Measurements from ENCODE around the gene BRD3. TPM values are rescaled to one million over a fixed set of nuclear protein-coding genes. Genes with fewer than 3 reads are reported as not detected.

The BRD3 gene
- total RNA-seq, 4 donors from 2014 or later = 10.8 to 21.5 (median 16.5) TPM

GRCh38 chr9:134056483-134057306 is 11.1 kb downstream of the BRD3 start:
- in situ Hi-C loops (cut with MboI; ENCODE audit: low sequenced_read_pairs in 4 of 4) (no loop called here), intact Hi-C loops (cut with DNase I; ENCODE audit: low total_unique reads) (no loop called here)
- H3K27me3 ChIP-seq = no peaks in the 10 kb centered on the region
- peak overlapping the region; percentile 81 to 92 (median 89) for H3K27ac ChIP-seq
- peak in 1 of 2 donors; percentile 22 for ATAC-seq
- TF ChIP-seq CTCF (IDR thresholded peaks at IDR 0.05 in 4 of 5, conservative IDR thresholded peaks at IDR 0.05 in 1 of 5) (no peak), POLR2A (IDR thresholded peaks at IDR 0.05) (no peak)
- H3K9me3 ChIP-seq = no peaks in the 10 kb centered on the region
- H3K4me1 ChIP-seq = peaks cover 77 to 90% of the 10 kb centered on the region in 2 donors
- H3K36me3 ChIP-seq = peaks cover 0 to 11% of the 10 kb centered on the region in 2 donors
- peak overlapping the region in 1 of 4 donors; percentile 19 for H3K4me3 ChIP-seq
- peak in 1 of 2 donors; percentile 48 for DNase-seq

GRCh38 chr9:134055981-134056461 is 11.8 kb downstream of the BRD3 start:
- ATAC-seq (peak; percentile 86 to 90), DNase-seq (peak; percentile 88 to 97)
- Histone ChIP-seq H3K27me3 (no peaks in the 10 kb centered on the region), H3K27ac (peak overlapping the region; percentile 81 to 92 (median 89)), H3K4me1 (peaks cover 71 to 83% of the 10 kb centered on the region in 2 donors), H3K4me3 (peak overlapping the region in 3 of 4 donors; percentile 7 to 33 (median 32)), H3K36me3 (peaks cover 0 to 15% of the 10 kb centered on the region in 2 donors), H3K9me3 (no peaks in the 10 kb centered on the region)
- in situ Hi-C loops (cut with MboI; ENCODE audit: low sequenced_read_pairs in 4 of 4) (no loop called here), intact Hi-C loops (cut with DNase I; ENCODE audit: low total_unique reads) (no loop called here)
- TF ChIP-seq POLR2A (IDR thresholded peaks at IDR 0.05) = no peak

DNA sequence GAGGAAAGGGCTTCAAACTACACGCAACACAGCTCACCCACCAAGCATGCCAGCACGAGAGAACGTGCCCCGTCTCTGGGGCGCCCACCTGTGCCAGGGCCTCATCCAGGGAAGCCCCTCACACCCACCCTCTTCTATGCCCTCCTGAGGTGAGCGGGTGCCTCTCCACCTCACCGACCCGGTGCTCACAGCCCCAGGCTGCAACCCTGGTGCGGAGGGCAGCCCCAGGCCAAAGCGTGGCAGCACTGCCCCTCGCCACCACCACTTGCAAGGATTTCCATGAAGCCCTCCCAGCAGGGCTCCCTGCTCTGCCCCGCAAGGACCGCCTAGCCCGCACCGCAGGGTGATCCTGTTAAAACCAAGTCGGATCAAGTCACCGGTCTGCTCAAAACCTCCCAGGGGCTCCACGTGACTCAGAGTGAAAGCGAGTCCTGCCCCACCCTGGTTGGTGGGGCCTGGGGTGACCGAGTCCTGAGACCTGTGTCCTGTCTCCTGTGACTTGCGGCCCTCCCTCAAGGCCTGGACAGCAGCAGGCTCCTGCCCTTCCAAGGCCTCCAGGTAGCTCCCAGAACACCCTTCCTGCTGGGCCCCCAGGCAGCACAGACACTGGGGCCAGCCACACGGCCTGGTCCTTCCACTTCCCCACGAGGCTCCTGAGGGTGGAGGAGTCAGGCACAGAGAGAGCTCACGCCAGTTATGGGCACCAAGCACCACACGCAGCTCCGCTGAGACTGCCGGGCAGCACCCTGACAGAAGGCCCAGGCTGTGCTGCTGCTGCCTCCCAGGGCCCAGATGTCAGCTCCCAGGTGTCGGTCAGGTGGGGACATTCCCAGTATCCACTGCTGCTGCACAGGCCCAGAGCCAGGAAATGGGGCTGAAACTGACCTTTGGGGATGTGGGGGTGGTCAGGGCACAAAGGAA is 12.7 kb downstream of the BRD3 start:
- peak; percentile 18 to 21 for ATAC-seq
- peaks cover 0 to 24% of the 10 kb centered on the region in 2 donors for H3K36me3 ChIP-seq
- H3K4me3 ChIP-seq = peak overlapping the region in 3 of 4 donors; percentile 7 to 33 (median 32)
- H3K27ac ChIP-seq = peak overlapping the region; percentile 81 to 92 (median 89)
- peak in 1 of 2 donors; percentile 61 for DNase-seq
- in situ Hi-C loops (cut with MboI; ENCODE audit: low sequenced_read_pairs in 4 of 4) (no loop called here), intact Hi-C loops (cut with DNase I; ENCODE audit: low total_unique reads) (no loop called here)
- no peaks in the 10 kb centered on the region for H3K27me3 ChIP-seq
- H3K9me3 ChIP-seq = no peaks in the 10 kb centered on the region
- H3K4me1 ChIP-seq = peaks cover 66 to 74% of the 10 kb centered on the region in 2 donors
- TF ChIP-seq POLR2A (IDR thresholded peaks at IDR 0.05) = no peak
- TF ChIP-seq CTCF (IDR thresholded peaks at IDR 0.05 in 4 of 5, conservative IDR thresholded peaks at IDR 0.05 in 1 of 5) = no peak

DNA sequence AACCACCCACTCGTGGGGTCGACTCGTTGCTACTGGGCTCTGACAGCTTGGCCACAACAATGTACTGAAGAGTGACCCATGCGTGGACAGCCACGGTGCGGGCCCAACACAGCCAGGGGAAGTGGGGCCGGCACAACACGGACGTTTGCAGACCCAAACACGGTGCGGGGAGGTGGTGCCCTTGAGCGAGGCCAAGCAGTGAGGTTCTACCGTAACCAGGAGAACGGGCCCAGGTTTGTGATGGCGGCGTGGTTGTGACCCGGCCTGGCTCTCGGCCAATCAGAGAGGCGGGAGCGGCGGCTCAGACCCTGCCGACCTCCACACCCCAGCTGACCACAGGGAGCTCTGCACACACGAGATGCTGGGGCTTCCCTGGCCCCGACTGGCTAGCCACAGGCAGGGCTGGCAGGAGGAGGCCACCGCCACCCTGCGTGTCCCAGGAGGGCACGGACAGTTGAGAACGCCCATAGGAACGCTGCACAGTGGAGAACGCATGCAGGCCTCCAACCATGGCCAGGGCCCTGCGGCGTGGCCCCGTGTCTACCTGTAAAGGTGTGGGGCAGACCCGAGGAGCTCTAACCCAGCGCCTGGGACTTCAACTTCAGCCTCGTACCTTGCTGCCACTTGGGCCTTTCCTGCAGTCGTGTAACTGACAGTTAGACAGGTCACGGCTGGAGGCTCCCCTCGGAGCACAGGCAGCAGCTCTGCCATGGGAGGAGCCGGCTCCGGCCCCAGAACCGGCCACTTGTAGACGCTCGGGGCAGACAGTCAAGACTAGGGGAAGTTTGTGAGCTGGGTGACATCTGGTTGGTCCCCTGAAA is 13.7 kb downstream of the BRD3 start:
- Histone ChIP-seq H3K9me3 (no peaks in the 10 kb centered on the region), H3K4me1 (peaks cover 62 to 70% of the 10 kb centered on the region in 2 donors), H3K36me3 (peaks cover 0 to 34% of the 10 kb centered on the region in 2 donors), H3K27ac (peak overlapping the region in 3 of 4 donors; percentile 81 to 92 (median 90)), H3K4me3 (no peak overlapping the region), H3K27me3 (no peaks in the 10 kb centered on the region)
- in situ Hi-C loops (cut with MboI; ENCODE audit: low sequenced_read_pairs in 4 of 4) = no loop called here
- TF ChIP-seq POLR2A (IDR thresholded peaks at IDR 0.05) (no peak), CTCF (IDR thresholded peaks at IDR 0.05 in 4 of 5, conservative IDR thresholded peaks at IDR 0.05 in 1 of 5) (no peak)
- no peak for ATAC-seq
- no peak for DNase-seq
- intact Hi-C loops (cut with DNase I; ENCODE audit: low total_unique reads) = no loop called here
